GM10266 (cell line): ENCODE data around the gene HOXC12.

ENCODE experiments used
- DNase-seq: peaks from one replicate; pipeline ENCODE4 v3.0.0; 2012; ENCODE audit errors: extremely low spot score
- TF ChIP-seq, protein P1 (sequence below): IDR thresholded peaks from 2 replicates; pipeline ENCODE4 v1.5.1; 2012; ENCODE audit warnings: mild to moderate bottlenecking, low read depth; ENCODE audit not compliant: control insufficient read depth, insufficient read depth; ENCODE audit errors: missing control alignments

The HOXC12 gene

DNA sequence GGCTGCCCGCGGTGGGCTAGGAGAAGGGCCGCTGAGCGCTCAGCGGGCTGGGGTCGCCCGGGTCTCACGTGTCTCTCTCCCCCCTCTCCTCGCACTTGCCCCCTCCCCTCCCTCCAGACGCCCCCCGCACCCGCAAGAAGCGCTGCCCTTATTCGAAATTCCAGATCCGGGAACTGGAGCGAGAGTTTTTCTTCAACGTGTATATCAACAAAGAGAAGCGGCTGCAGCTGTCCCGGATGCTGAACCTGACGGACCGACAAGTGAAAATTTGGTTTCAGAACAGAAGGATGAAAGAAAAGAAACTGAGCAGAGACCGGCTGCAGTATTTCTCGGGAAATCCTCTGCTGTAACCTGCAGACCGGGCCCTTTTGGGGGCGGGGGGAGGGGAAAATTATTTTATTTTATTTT is 20.4 kb downstream of the HOXC12 start:
- TF ChIP-seq, protein P1, sequence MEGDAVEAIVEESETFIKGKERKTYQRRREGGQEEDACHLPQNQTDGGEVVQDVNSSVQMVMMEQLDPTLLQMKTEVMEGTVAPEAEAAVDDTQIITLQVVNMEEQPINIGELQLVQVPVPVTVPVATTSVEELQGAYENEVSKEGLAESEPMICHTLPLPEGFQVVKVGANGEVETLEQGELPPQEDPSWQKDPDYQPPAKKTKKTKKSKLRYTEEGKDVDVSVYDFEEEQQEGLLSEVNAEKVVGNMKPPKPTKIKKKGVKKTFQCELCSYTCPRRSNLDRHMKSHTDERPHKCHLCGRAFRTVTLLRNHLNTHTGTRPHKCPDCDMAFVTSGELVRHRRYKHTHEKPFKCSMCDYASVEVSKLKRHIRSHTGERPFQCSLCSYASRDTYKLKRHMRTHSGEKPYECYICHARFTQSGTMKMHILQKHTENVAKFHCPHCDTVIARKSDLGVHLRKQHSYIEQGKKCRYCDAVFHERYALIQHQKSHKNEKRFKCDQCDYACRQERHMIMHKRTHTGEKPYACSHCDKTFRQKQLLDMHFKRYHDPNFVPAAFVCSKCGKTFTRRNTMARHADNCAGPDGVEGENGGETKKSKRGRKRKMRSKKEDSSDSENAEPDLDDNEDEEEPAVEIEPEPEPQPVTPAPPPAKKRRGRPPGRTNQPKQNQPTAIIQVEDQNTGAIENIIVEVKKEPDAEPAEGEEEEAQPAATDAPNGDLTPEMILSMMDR, result no peak
- no peak for DNase-seq

DNA sequence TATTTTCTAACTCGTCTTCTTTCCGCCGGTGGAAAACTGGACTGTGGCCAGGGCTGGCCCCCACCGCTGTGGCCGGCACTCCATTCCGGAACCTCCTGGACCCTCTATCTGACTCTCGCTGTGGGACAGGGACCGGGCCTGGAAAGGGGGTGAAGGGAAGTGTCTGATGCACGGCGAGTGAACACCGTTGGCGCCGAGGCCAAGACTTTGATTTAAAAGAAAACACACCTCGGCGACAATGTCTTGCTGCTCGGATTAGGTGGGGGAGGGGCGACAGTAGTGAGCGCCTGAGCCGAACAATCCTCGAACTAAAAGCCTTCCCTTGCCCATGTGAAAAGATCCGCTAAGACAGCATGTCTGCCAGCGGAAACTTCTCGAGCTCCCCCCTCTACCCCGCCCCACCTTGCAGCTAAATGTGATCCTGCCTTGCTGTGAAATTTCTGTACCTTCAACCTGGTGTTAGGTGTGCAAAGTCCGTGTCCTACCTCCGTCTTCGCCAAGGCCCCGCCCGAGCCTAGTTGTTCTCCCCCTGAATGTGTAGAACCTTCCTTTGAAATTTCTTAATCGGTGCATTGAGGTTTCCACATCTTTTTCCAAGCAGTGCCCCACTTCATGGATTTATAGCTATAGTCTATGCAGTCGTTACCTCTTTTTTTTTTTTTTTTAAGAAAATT is 20.9 kb downstream of the HOXC12 start:
- TF ChIP-seq, protein P1, result no peak
- no peak for DNase-seq

DNA sequence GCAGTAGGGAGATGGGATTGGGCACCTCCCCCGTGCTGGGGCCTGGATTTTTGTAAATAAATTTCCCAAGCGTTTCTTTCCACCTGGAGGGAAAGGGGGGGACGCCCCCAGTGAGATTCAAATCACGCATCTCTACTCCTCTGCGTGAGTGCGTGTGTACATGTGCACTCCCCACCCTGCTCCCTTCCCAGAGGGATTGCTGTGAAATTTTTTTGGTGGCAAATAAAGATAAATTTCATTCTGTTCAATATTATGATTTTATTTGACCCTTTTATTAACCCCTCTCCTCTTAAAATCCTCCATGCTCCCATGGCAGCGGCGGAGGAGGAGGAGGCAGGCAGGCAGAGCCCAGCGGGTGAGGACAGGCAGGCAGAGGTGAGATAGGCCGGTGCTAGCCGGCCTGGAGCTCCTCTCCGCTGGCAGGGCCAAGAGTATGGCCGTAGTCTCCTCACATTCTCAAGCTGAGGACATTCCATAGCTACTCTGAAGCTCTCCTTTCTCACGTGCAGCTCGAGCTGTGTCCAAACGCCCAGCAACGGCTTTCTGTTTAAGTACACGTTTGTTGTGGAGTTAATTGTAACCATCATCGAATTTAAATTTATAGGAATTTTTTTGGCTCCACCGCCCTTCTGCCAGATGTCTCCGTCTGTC is 21.6 kb downstream of the HOXC12 start:
- DNase-seq, result no peak

DNA sequence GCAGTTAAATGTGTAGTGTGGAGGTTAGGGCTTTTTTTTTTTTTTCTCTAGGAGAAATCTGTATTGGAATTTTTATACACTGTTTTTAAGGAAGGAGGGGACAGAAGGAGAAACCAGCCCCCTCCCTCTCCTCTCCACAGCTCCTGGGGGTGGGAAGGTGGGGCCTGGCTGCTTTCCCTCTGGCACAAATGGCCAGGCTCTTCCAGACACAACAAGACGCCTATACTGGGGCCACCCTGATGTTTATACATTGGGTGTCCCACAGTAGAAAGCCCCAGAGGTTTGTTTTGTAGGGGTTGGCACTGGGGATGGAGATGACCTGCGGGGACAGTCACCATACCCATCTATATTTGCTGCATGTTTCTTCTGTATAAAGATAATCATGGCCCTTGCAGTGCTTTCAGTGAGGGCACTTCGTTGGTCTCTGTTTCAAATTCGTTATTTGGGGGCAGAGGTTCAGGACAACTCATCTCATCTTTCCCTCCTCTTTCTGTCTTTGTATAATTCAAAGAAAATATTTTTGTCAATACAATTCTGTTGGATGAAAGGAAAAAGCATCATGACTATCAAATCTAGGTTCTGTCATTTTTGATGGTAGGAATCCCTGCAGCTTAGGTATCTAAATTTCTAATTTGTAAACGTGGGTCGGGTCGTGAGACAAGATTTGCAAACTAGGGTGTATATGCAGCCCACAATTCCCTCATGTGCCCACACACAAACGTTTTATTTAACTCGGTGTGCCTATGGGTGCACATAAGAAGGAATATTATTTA is 22.3 kb downstream of the HOXC12 start:
- no peak for DNase-seq
- TF ChIP-seq, protein P1, result no peak

More for the DNA sequence above, 21.6 kb downstream of the HOXC12 start:
- TF ChIP-seq, protein P1, result no peak

DNA sequence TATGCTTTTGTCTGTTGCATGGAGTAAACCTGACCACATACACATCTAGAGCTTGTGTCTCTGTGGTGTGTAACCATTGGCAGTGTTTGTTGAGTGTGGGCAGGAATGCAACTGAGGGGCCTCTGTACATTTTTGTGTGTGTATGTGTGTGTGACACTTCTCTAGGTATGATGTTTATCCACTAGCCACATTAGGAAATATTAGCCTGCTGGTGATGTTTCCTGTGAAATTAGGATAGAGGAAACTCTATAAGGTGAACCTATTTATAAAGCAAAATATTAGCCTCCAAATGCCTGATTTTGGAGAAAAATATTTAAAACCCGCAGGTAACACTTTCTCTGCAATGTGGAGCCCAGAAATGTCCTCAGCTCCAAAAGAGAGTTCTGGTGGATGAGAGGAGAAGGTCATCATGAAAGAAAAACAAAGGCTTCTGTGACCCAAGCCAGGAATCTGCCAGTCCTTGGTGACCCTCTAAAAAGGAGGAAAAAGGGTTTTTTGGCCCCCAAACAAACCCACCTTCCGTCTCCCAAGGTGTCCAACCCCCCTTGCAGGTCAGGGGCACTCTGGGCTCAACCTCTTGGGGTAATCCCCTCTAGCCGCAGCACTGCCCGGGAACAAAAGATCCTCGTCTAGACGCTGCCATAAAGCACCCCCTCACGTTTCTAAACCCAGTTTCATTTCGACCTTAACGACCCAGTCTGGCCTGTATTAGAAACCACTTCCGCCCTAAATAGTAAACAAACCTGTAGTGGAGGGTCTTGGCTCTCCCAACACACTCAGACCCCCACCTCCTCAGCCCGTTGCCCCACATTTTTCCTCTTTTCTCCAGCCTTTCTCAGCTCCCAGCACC is 23.1 kb downstream of the HOXC12 start:
- no peak for DNase-seq
- TF ChIP-seq, protein P1, result no peak

DNA sequence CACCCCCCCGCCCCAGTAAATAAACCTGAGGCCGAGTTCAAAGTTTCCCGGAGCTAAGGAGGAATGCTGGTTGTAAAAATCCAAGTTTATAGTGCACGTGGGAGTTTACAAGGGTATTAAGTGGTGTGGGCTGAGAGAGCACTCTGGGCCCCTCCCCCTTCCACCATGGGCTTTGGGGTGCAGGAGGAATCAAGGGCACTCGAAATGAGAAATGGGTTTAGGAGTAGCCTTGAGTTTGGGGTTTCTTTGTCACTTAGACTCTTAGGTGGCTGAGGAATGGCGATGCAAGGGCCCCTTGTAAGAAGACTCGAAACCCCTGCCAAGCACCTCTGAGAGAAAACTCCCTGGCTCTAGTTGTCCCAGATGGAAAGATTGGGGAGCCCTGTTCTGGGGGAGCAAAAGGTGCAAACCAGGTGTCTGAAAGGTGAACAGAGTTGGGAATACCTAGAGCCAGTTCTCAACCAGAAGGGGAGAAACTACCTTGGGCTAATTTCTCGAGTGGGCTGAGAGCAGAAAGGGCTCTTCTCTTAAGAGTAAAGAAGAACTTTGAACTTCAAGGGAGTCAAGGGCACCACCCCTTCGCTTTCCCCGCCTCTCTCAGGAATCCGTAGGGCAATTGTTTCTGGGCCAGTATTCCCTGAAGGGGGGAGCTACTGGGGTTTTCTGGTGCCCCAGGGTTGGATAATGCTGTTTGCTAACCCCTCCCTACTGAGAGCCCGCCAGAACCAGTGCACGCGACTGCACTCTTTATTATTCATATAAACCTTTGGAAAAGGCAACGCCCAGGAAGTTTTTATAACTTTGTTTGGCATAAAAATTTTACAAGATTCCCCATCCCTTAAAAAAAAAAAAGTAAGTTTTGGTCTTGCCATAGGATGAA is 24.0 kb downstream of the HOXC12 start:
- DNase-seq, result no peak
- TF ChIP-seq, protein P1, result no peak
